Astrocyte (in vitro differentiated cells and primary cell): ENCODE data around the gene TMUB2.

Experiments
- CTCF ChIP-seq: IDR thresholded peaks from 2 replicates; pipeline ENCODE4 v1.5.1; 2011; ENCODE audit warnings: low read depth, mild to moderate bottlenecking, inconsistent platforms, low read length, moderate library complexity; ENCODE audit not compliant: insufficient read depth
- EZH2 ChIP-seq: IDR thresholded peaks from 2 replicates; pipeline ENCODE4 v1.6.1; 2012; ENCODE audit warnings: mild to moderate bottlenecking, low read length, inconsistent platforms; ENCODE audit not compliant: insufficient read depth

- TF ChIP-seq CTCF: no peak
- TF ChIP-seq EZH2: no peak
Observed at GRCh38 chr17:44188576-44189403, 2.0 kb downstream of the TMUB2 start.
